GM12864 (cell line): ENCODE data around the gene BCL10.

ENCODE experiments used
- DNase-seq: peaks from one replicate; pipeline ENCODE4 v3.0.0-alpha.2; 2011; ENCODE audit warnings: low read depth
- H3K4me3 ChIP-seq: 2 replicates; pipeline ENCODE4 v1.5.1; 2011; ENCODE audit warnings: mild to moderate bottlenecking, low read depth, low read length, control low read depth
- TF ChIP-seq, protein P1 (sequence below): IDR thresholded peaks from 2 replicates; pipeline ENCODE4 v1.5.1; 2011; ENCODE audit warnings: low read depth, mild to moderate bottlenecking, moderate library complexity, low read length, control low read depth, inconsistent platforms; ENCODE audit errors: missing control alignments

The BCL10 gene

GRCh38 chr1:85273397-85273796, 3.0 kb downstream of the BCL10 start:
- DNase-seq, result no peak
- no peak overlapping the region for H3K4me3 ChIP-seq
- TF ChIP-seq, protein P1, sequence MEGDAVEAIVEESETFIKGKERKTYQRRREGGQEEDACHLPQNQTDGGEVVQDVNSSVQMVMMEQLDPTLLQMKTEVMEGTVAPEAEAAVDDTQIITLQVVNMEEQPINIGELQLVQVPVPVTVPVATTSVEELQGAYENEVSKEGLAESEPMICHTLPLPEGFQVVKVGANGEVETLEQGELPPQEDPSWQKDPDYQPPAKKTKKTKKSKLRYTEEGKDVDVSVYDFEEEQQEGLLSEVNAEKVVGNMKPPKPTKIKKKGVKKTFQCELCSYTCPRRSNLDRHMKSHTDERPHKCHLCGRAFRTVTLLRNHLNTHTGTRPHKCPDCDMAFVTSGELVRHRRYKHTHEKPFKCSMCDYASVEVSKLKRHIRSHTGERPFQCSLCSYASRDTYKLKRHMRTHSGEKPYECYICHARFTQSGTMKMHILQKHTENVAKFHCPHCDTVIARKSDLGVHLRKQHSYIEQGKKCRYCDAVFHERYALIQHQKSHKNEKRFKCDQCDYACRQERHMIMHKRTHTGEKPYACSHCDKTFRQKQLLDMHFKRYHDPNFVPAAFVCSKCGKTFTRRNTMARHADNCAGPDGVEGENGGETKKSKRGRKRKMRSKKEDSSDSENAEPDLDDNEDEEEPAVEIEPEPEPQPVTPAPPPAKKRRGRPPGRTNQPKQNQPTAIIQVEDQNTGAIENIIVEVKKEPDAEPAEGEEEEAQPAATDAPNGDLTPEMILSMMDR, result no peak

GRCh38 chr1:85268801-85269585, 7.4 kb downstream of the BCL10 start:
- DNase-seq, result no peak
- H3K4me3 ChIP-seq, result no peak overlapping the region
- TF ChIP-seq, protein P1, result no peak

- DNase-seq, result no peak
- H3K4me3 ChIP-seq, result no peak overlapping the region
- TF ChIP-seq, protein P1, result no peak
Observed at GRCh38 chr1:85267313-85267712, 9.1 kb downstream of the BCL10 start.

DNA sequence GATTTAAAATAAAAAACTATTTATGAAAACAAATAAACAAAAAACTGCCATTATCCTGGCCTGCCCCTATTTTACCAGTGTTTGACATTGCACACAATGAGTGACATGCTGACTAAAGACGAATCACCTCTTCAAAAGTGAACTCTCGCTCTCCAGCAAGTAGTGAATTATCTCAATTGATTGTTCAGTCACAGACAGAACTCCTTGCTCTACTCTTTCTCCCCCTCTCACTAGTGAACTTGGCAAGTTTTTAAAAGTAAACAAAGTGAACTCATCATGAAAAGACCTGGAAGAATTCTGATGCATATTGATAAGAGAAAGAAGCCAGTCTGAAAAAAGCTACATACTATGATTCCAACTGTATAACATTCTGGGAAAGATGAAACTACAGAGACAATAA, 12.3 kb downstream of the BCL10 start:
- no peak overlapping the region for H3K4me3 ChIP-seq
- TF ChIP-seq, protein P1, result no peak
- DNase-seq, result no peak

GRCh38 chr1:85262985-85263384, 13.4 kb downstream of the BCL10 start:
- no peak for DNase-seq
- TF ChIP-seq, protein P1, result no peak
- no peak overlapping the region for H3K4me3 ChIP-seq

GRCh38 chr1:85259912-85260274, 16.5 kb downstream of the BCL10 start:
- DNase-seq, result no peak
- no peak overlapping the region for H3K4me3 ChIP-seq
- TF ChIP-seq, protein P1, result no peak
